VCaP (cell line): ENCODE results near the gene DNAJC11.

Experiments
- H3K27ac ChIP-seq: fragments of 450-650 bp; 2 replicates; pipeline ENCODE4 v1.5.1; 2017
- CTCF ChIP-seq: fragments of 450-650 bp; conservative IDR thresholded peaks from 2 replicates; pipeline ENCODE4 v1.5.1; 2017; ENCODE audit warnings: mild to moderate bottlenecking, moderate library complexity

The DNAJC11 gene

GRCh38 chr1:6628971-6629479 is 72.6 kb downstream of the DNAJC11 start:
- TF ChIP-seq CTCF: no peak
- no peak overlapping the region for H3K27ac ChIP-seq

- no peak for TF ChIP-seq CTCF
- H3K27ac ChIP-seq: no peak overlapping the region
Observed at GRCh38 chr1:6627841-6628545, 73.6 kb downstream of the DNAJC11 start.

- peak overlapping the region; percentile 96; the same call in 1 of the 2 replicates for H3K27ac ChIP-seq
- TF ChIP-seq CTCF: no peak
Observed at GRCh38 chr1:6627031-6627430, 74.6 kb downstream of the DNAJC11 start.

GRCh38 chr1:6625584-6626149 is 75.9 kb downstream of the DNAJC11 start:
- peak overlapping the region; percentile 96 for H3K27ac ChIP-seq
- TF ChIP-seq CTCF: no peak

GRCh38 chr1:6624710-6625583 is 76.7 kb downstream of the DNAJC11 start, which contains the start of gene THAP3:
THAP3 (plus strand) TSS chr1:6624868; CDS start chr1:6625219, 351 bp downstream.
- no peak for TF ChIP-seq CTCF
- peak within 1 kb of the TSS; percentile 96 for H3K27ac ChIP-seq

GRCh38 chr1:6623269-6623965 is 78.2 kb downstream of the DNAJC11 start:
- peak overlapping the region; percentile 96 for H3K27ac ChIP-seq
- no peak for TF ChIP-seq CTCF
